Islet precursor cell (in vitro differentiated cells): Measurements from ENCODE around the gene AHCYL1.

Experiments
- DNase-seq: peaks from one replicate; pipeline ENCODE4 v3.0.0-alpha.2; 2018

Gene AHCYL1

DNA sequence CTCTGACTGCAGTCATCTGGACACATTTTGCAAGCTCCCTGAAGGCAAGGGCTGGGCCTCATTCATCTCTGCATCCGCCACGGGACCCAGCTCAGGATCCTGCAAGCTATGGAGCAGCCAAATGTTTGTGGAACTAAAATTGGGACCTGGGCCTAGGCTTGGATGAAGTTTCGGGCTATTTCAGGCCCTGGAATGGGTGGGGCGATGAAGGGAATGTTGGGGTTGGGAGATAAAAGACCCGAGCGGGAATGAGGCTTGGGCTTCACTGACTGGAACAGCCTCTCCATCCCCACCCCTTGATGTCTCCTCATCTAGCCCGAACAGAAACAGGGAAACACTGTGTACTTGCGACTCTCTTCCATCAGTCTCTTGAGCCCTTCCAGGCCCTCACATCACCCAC is 7.3 kb upstream of the AHCYL1 start:
- DNase-seq = no peak

DNA sequence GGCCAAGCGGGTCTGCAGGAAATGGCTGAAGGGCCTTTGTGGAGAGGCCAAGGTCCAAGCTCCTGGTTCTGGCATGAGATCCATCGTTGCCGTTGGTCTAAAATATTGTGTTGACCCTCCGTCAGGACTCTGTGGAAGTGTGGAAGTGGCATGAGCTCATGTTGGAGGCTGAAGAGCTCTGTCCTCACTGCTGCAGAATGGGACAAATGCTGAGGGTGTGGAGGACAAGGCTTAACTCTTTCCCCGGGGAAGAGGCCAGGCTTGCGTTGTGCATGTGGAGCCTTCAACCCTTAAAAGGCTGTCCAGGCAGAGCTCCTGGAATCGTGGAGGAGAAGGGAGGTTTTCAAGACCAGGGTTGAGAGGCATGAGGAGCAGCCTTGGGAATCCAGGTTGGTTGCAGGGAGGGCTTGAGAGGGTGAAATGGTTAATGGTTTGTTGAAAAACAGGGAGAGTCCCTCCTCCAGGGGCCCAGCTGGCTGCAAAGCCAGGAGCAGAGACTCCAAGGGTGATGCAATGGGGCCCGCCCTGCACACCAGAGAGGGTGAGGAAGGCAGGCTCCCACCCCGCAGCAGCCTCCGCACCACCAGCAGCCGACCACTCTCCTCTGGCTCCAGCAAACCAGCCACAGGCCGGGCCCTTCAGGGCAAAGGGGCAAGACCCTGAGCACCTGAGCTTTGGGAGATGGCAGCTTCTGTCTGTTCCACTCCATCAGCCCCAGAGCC is 6.7 kb upstream of the AHCYL1 start:
- DNase-seq = no peak

DNA sequence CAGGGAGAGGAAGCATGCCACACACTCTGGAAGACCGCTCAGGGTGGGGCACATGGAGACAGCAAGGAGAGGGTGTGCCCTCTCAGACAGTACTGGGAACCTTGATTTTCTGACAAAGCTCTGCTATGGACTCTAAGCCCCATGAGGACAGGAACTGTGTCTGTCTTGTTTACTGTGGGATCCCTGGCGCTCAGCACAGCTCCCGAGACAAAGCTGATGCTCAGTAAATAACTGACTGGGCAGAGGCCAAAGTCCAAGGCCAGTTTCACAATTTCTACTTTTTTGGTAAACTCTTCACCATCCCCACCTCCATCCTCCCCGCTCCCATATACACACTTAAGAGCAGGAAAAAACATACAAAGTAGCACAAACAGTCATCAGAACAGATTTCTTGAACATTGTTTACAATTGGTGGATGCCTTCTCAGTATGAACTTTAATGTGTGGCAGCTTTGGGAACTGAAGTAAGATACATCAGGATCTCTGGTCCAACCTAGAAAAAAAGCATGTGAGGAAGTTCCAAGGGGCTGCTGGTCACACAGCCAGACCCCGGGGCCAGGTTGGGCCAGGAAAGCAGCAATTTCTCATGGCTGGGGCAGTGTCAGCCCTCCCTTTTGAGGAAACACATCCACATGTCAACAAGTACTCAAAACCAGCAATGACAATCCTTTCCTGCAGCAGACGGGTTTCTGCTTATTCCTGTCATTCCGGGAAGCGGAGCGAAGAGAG is 5.6 kb upstream of the AHCYL1 start:
- DNase-seq = no peak

DNA sequence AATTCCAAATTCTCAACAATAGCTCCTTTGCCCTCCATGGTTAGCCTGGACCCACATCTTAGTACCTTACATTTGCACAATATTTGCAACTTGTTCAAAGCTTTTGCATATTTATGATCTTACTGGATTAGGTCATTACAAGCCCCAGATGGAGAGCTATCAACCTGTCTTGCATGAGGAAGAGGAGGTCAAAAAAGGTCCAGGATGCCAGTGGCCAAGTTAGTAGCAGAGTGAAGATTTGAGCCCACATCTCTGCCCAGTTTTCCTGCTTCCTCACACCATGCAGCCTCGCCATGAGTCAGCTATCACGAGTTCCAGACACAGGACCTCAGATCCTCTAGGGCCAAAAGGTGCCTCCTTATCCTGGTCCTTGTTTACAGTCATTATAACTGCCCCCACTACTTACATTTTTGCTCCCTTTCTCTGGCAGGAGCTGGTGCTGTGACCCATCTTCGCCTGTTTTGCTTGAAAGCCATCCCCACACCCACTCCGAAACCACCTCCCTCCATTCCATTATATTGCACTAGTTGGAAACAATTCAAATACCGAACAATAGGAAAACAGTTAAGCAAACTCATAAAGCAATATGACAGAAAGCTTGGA is 5.0 kb upstream of the AHCYL1 start:
- peak; percentile 79 for DNase-seq

DNA sequence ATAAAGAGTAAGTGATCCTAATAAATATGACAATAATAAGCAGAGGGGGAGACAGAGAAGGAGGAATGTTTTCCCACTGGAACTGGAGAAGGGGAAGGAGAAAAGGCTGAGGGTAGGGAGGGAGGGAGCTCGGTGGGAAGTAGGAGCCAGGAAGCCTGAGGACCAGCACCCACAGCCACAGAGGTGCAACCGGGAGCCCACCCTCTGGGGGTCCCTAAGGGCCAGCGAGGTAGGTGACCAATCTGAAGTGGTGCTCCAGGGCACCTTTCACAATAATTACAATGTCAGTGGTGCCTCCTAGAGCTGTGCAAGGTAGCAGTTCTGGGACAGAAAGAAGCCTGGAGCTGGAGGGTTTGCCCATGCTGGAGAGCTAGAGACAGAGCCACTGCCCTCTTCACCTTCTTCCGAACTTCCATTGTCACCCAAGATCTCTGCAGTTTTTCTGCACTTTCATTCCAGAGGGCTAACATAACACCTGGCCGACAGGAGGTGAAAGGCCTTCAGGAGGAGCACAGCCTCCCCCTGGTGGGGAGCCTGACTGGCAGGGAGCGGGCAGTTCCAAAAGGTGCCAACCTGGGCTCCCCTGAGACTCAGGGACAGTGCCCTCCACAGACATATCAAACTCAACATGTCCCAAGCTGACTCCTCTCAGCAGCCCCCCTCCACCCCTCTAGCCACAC is 4.1 kb upstream of the AHCYL1 start:
- DNase-seq = peak; percentile 67

DNA sequence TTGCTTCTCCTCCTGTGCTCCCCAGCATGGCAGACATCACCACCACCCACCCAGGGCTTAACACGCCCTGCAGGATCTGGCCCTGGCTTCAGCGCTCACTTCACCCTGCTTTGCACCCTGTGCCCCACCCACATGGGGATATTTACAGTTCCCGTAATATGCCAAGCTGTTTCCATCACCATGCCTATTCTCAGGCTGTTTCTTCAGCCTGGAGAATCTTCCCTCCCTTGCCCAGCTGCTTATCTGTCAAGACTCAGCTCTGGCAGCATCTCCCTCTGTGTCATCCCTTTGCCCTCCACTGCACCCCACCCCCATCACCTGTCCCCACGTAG is 3.6 kb upstream of the AHCYL1 start:
- no peak for DNase-seq

GRCh38 chr1:109983380-109984189 is 980 bp upstream of the AHCYL1 start:
- DNase-seq = no peak

GRCh38 chr1:109984190-109984455 is 442 bp upstream of the AHCYL1 start:
- no peak for DNase-seq

DNA sequence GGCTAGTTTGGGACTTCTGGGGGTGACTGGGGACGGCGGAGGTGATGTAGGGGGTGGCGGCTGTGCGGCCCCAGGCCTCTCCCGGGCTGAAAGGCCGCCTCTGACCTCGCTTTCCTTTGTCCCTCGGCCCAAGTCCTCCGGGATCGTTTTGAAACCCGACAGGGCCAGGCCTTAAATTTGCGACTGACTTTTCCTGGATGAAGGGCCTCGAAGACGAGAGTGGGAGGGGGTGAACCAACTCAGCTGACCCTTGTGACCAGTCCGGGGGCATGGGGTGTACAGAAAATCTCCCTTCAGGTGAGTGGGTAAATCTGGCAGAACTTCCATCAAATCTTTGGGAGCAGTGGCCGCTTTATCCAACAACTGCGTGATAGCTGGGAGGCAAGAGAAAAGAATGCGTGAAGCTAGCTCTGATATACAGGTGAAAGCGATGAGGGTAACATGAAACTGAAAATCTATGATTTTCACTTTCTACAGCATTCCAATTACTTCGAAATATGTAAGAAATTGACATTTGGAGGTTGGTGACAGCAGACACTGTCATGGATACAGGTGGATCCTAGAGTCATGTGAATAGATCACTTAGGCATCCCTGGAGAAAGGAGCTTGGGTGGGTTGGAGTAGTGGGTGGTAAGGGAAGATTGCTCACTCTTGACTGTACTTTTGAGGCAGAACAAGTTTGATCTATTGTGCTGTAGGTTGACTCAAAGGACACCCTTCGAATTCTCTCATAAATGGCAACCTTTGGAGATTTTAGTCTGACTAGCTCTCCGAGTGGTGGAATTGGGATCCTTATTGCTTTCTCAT is 885 bp downstream of the AHCYL1 start:
- DNase-seq = no peak

DNA sequence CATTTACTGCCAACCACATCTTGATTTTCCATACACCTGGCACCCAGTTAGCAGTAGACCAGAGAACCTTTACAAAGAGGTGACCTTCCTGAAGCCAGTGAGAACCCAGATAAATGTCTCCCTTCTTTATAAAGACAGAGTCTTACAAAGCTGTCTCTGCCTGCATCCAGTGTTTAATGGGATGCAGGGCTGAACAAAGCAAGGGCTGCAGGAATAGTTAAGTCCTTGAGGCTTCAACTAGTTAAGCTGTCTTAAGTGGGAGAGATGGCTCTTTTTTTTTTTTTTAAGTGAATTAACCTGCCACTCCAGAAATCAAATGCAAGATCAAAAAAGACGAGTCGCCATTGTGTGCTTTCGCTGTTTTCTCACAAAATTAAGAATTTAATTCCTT is 1.5 kb downstream of the AHCYL1 start:
- no peak for DNase-seq

DNA sequence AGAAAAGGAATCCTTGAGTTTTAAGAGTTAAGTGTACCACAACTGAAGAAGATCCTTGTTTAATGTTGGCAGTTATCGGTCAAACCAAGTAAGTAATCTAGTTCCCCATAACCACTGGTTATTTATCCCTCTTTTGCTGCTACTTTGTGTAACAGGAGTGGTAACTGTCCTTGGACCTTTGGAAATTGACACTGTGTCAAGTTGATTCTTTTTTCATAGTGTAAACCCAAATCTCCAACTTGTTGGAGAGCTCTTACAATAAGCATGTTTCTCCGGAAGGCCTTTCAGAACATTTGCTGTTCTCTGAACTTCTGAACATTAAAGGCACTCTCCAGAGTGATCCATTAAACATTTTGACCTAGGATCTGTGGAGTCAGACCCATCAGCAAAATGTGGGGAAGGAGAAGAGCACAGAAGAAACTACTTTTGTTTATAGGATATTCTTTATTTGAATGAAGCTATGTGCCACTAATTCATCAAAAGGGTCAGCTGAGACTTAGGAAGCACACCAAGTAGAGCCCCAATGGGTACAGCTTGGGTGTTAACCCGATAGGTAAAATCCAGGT is 3.9 kb downstream of the AHCYL1 start:
- no peak for DNase-seq

DNA sequence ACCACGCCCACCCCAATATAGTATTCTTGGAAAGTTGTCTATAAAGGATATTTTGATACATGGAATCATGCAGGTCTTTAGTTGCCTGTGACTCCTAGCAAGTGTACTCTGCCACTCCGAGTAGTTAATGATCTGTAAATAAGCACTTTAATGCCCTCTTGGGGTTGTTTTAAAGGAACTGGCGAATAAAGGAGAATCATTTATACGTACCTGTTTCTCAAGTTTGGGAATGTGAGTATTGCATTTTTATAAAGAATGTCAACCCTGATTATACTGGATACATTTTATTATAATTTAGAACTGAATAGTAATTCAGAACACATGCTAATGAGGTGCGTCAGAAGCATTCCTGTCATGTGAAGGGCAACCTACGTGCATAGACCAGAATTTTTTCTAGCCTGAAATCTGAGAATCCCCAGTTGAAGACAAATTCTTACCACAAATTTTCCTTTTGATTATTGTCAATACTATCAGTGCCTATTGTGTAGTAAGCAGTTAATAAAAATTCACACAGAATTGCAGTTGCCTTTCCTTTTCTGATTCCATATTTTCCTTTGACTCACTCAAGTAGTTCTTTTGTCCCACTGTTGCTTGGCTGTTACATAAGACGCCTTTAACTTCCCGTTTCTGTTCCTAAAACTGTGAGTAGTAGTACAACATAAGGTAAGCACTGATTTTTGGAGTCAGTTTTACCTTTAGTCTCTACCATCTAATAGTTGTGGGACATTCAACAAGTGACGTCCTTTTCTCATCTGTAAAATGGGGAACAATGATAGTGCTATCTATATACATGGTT is 5.1 kb downstream of the AHCYL1 start:
- no peak for DNase-seq

DNA sequence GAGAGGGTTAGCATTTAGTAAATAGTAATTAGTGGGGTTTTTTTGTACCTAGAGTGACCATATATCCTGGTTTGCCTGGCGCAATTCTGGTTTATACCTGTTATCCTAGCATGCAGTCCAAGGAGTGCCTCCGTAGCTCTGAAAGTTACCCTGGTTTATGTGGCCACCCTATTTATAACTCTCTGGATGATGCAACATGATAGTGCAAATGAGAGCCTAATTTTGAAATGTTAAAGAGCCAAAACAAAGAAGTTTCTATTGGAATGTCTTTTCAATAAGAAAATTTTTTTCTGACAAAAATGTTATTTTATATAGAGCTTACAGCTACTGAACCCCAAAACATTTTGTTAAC is 5.7 kb downstream of the AHCYL1 start:
- DNase-seq = no peak

DNA sequence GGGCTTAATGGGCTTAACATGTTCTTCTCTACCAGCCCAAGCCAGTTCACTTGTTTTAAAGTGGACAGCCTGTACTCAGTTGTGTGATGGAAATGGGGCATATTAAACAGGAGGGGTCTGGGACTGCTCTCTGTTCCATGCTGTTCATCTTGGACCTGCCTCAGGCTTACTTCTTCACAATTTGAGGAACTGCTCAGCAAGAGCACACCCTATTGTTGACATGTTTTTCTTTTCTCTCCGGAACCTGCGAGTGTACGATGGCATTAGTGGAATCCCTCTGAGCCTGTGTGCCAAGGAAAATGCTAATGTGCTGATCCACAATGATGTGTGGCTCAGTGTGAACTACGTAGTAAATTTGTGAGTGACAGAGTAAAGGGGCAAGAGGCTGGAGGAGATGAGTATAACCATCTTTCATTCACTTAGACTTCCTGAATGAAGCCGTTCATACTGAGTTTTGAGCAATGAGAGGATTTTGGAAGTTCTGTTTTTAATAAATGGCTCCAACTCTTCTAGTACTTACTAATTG is 6.9 kb downstream of the AHCYL1 start:
- no peak for DNase-seq

GRCh38 chr1:109993885-109994284 is 9.3 kb downstream of the AHCYL1 start:
- DNase-seq = no peak

- no peak for DNase-seq
Measured at GRCh38 chr1:109994654-109995053, 10.1 kb downstream of the AHCYL1 start.

- DNase-seq = no peak
Measured at GRCh38 chr1:109995536-109995935, 11.0 kb downstream of the AHCYL1 start.

DNA sequence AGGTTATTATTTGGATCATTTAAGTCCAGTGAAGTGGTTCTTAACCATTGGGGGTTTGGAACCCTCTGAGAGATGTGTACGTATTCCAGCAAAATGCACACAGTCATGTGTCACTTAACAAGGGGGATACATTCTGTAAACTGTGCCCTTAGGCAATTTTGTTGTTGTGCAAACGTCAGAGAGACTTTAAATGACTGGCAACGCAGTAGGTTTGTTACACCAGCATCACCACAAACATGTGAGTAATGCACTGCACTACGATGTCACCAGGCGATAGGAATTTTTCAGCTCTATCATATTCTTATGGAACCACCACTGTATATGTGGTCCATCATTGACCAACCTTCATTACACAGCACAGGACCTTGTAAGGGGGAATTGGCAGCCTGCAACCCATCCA is 11.9 kb downstream of the AHCYL1 start:
- peak; percentile 71 for DNase-seq

DNA sequence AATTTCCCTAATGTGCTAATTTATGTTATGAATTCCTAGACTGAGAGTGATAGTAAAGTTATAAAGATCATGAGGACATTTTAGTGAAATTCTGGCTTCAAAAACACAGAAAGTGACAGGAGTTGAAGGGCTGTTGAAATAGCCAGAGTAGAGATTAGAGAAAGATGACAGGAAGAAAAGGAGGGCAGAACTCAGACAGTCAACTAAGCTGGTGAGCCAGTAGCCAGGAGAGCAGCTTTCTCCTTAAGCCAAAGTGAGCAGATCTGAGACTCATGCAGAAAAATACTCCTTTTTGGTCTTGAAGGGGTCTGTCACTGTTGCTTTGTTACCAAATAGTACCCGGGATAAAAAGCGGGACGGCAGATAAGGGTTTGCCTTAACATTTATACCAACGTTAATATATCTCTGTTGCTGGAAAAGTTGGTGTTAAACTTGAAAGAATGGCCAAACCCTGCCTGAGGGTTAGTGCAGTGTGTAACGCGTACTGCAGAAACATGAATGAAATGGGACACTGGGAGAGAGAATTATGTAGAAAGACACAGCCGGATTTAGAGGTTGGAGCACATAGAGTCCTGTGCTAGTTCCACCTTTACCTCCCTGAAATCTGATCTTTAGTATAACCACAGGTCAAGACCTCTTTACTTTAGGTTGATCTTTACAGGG is 12.8 kb downstream of the AHCYL1 start:
- no peak for DNase-seq

DNA sequence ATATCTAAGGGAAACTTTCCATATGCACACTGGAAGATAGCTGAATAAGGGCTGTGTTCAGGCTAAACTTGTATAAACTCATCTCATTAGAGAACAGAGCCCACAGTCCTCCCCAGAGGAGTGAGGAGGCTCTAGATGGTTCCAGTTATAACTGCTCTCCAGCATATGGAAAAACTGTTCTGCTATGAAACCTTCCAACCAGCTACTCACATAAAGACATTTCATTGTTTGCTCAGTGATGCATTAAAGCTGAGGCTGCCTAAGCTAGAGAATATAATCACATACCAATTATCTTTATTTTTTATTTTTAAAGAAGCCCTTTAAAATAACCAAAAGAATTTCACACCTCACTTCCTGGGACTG is 13.3 kb downstream of the AHCYL1 start:
- DNase-seq = no peak

DNA sequence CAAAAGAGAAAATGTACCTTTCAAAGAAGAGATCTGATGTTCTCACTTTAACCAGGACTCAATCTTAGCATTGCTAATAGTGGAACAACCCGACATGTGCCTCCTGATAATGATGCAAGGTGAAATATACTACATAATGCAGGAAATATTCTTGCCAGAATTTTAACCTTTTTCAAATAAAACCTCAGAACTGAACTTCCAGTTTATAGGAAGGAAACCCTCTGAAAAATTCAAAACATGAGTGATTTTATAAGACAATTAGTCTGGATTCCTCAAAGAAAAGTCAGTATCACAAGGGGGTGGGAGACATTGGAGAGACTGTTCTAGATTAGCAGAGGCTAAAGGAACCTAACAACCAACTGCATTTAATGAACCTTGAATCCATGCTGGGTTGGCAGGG is 18.1 kb downstream of the AHCYL1 start:
- DNase-seq = no peak
